Mesendoderm (in vitro differentiated cells): ENCODE measurements around the gene BIN1.

Experiments
- DNase-seq: peaks from one replicate; pipeline ENCODE4 v3.0.0; 2013
- H2AK5ac ChIP-seq: 2 replicates; pipeline ENCODE4 v1.6.1; 2013; ENCODE audit warnings: low read length, inconsistent platforms
- H2BK120ac ChIP-seq: 2 replicates; pipeline ENCODE4 v1.6.1; 2013; ENCODE audit warnings: low read depth, mild to moderate bottlenecking, low read length, moderate library complexity, mixed read lengths
- H2BK15ac ChIP-seq: replicated peaks from 2 replicates; pipeline ENCODE4 v1.6.1; 2013; ENCODE audit warnings: low read depth, mild to moderate bottlenecking, moderate library complexity
- H2BK5ac ChIP-seq: 2 replicates; pipeline ENCODE4 v1.6.1; 2013; ENCODE audit warnings: low read length, inconsistent platforms
- H3K18ac ChIP-seq: 2 replicates; pipeline ENCODE4 v1.6.1; 2013; ENCODE audit warnings: mild to moderate bottlenecking, low read length, mixed read lengths
- H3K23ac ChIP-seq: one replicate; pipeline ENCODE4 v1.6.1; 2013; ENCODE audit warnings: low read length
- H3K27ac ChIP-seq: 2 replicates; pipeline ENCODE4 v1.5.1; 2013; ENCODE audit warnings: low read depth, mild to moderate bottlenecking, inconsistent platforms, low read length, moderate library complexity
- H3K27me3 ChIP-seq: 2 replicates; pipeline ENCODE4 v1.6.1; 2013; ENCODE audit warnings: low read length, control low read depth, mild to moderate bottlenecking, inconsistent platforms; ENCODE audit not compliant: insufficient read depth, poor library complexity
- H3K36me3 ChIP-seq: 2 replicates; pipeline ENCODE4 v1.6.1; 2013; ENCODE audit warnings: low read length, inconsistent platforms; ENCODE audit not compliant: control insufficient read depth, insufficient read depth
- H3K4ac ChIP-seq: one replicate; pipeline ENCODE4 v1.6.1; 2013; ENCODE audit warnings: low read depth, mild to moderate bottlenecking, low read length, moderate library complexity
- H3K4me1 ChIP-seq: 2 replicates; pipeline ENCODE4 v1.6.1; 2013; ENCODE audit warnings: low read depth, low read length, inconsistent platforms; ENCODE audit not compliant: control insufficient read depth
- H3K4me2 ChIP-seq: 2 replicates; pipeline ENCODE4 v1.6.1; 2013; ENCODE audit warnings: low read length
- H3K4me3 ChIP-seq: 2 replicates; pipeline ENCODE4 v1.5.1; 2013; ENCODE audit warnings: mild to moderate bottlenecking, low read length
- H3K56ac ChIP-seq: one replicate; pipeline ENCODE4 v1.6.1; 2013; ENCODE audit warnings: low read length
- H3K79me1 ChIP-seq: 2 replicates; pipeline ENCODE4 v1.6.1; 2013; ENCODE audit warnings: low read length, inconsistent platforms
- H3K79me2 ChIP-seq: 2 replicates; pipeline ENCODE4 v1.6.1; 2013; ENCODE audit warnings: mild to moderate bottlenecking, low read length; ENCODE audit not compliant: control insufficient read depth, insufficient read depth
- H3K9ac ChIP-seq: 2 replicates; pipeline ENCODE4 v1.6.1; 2013; ENCODE audit warnings: low read length, inconsistent platforms
- H4K5ac ChIP-seq: one replicate; pipeline ENCODE4 v1.6.1; 2013; ENCODE audit warnings: low read length
- H4K8ac ChIP-seq: one replicate; pipeline ENCODE4 v1.6.1; 2013; ENCODE audit warnings: low read depth, mild to moderate bottlenecking, control low read depth, low read length, moderate library complexity
- WGBS: extraction: QIAGEN DNeasy Blood & Tissue Kit; methylation state at CpG from one replicate; pipeline ENCODE4 v1.1.7; 2013; ENCODE audit warnings: low lambda C conversion rate, missing lambda C conversion rate; ENCODE audit not compliant: insufficient coverage; ENCODE audit errors: extremely low coverage; 5-methylcytosine and 5-hydroxymethylcytosine counted together

The BIN1 gene

GRCh38 chr2:127052057-127052770 is 54.7 kb downstream of the BIN1 start:
- H3K27ac ChIP-seq: no peak overlapping the region
- H2AK5ac ChIP-seq: no peak overlapping the region
- no peak overlapping the region for H3K18ac ChIP-seq
- H4K8ac ChIP-seq: no peak overlapping the region
- H3K9ac ChIP-seq: no peak overlapping the region
- WGBS: no CpG with 5 or more reads among the region's 24 CpGs
- no peak overlapping the region for H3K56ac ChIP-seq
- H4K5ac ChIP-seq: no peak overlapping the region
- no peak overlapping the region for H2BK5ac ChIP-seq
- H3K4me3 ChIP-seq: no peak overlapping the region
- H2BK120ac ChIP-seq: no peak overlapping the region
- no peak overlapping the region for H3K4ac ChIP-seq
- H3K23ac ChIP-seq: no peak overlapping the region
- H3K4me2 ChIP-seq: no peak overlapping the region
- no peaks in the 10 kb centered on the region for H3K79me2 ChIP-seq
- H3K27me3 ChIP-seq: no peaks in the 10 kb centered on the region
- no peaks in the 10 kb centered on the region for H3K79me1 ChIP-seq
- DNase-seq: no peak
- H3K4me1 ChIP-seq: no peaks in the 10 kb centered on the region
- H3K36me3 ChIP-seq: no peaks in the 10 kb centered on the region
- H2BK15ac ChIP-seq: no peak overlapping the region

GRCh38 chr2:127051116-127052056 is 55.6 kb downstream of the BIN1 start:
- H3K4ac ChIP-seq: no peak overlapping the region
- no peaks in the 10 kb centered on the region for H3K27me3 ChIP-seq
- no peak overlapping the region for H2BK120ac ChIP-seq
- H3K79me2 ChIP-seq: no peaks in the 10 kb centered on the region
- no peak overlapping the region for H3K9ac ChIP-seq
- H4K5ac ChIP-seq: no peak overlapping the region
- H3K79me1 ChIP-seq: no peaks in the 10 kb centered on the region
- H3K4me2 ChIP-seq: no peak overlapping the region
- no CpG with 5 or more reads among the region's 29 CpGs for WGBS
- no peak overlapping the region for H2BK5ac ChIP-seq
- no peak overlapping the region for H2BK15ac ChIP-seq
- no peak overlapping the region for H3K23ac ChIP-seq
- no peak overlapping the region for H3K56ac ChIP-seq
- no peak overlapping the region for H3K27ac ChIP-seq
- H3K36me3 ChIP-seq: no peaks in the 10 kb centered on the region
- no peak overlapping the region for H2AK5ac ChIP-seq
- no peak overlapping the region for H4K8ac ChIP-seq
- no peaks in the 10 kb centered on the region for H3K4me1 ChIP-seq
- no peak overlapping the region for H3K18ac ChIP-seq
- no peak overlapping the region for H3K4me3 ChIP-seq
- DNase-seq: no peak

GRCh38 chr2:127050803-127051115 is 56.2 kb downstream of the BIN1 start:
- no peak overlapping the region for H2BK120ac ChIP-seq
- H3K27ac ChIP-seq: no peak overlapping the region
- no peak overlapping the region for H3K18ac ChIP-seq
- H3K4me3 ChIP-seq: no peak overlapping the region
- H3K56ac ChIP-seq: no peak overlapping the region
- no peak overlapping the region for H3K4ac ChIP-seq
- no CpG with 5 or more reads among the region's 14 CpGs for WGBS
- H3K27me3 ChIP-seq: no peaks in the 10 kb centered on the region
- H3K79me1 ChIP-seq: no peaks in the 10 kb centered on the region
- no peak overlapping the region for H4K5ac ChIP-seq
- H3K79me2 ChIP-seq: no peaks in the 10 kb centered on the region
- H3K4me2 ChIP-seq: no peak overlapping the region
- H3K36me3 ChIP-seq: no peaks in the 10 kb centered on the region
- no peak overlapping the region for H2AK5ac ChIP-seq
- no peak overlapping the region for H2BK15ac ChIP-seq
- H3K9ac ChIP-seq: no peak overlapping the region
- no peak for DNase-seq
- H3K4me1 ChIP-seq: no peaks in the 10 kb centered on the region
- H4K8ac ChIP-seq: no peak overlapping the region
- no peak overlapping the region for H2BK5ac ChIP-seq
- no peak overlapping the region for H3K23ac ChIP-seq

- H2BK15ac ChIP-seq: no peak overlapping the region
- no peaks in the 10 kb centered on the region for H3K27me3 ChIP-seq
- H3K27ac ChIP-seq: no peak overlapping the region
- H3K4me2 ChIP-seq: no peak overlapping the region
- no peak overlapping the region for H3K23ac ChIP-seq
- DNase-seq: peak; percentile 74
- H3K4me3 ChIP-seq: no peak overlapping the region
- H3K18ac ChIP-seq: no peak overlapping the region
- no peaks in the 10 kb centered on the region for H3K36me3 ChIP-seq
- H3K56ac ChIP-seq: peak overlapping the region; percentile 54
- H3K79me1 ChIP-seq: no peaks in the 10 kb centered on the region
- no peak overlapping the region for H2AK5ac ChIP-seq
- no peaks in the 10 kb centered on the region for H3K4me1 ChIP-seq
- H4K8ac ChIP-seq: no peak overlapping the region
- no peak overlapping the region for H3K4ac ChIP-seq
- H3K9ac ChIP-seq: peak overlapping the region; percentile 46
- H4K5ac ChIP-seq: no peak overlapping the region
- H2BK5ac ChIP-seq: no peak overlapping the region
- H3K79me2 ChIP-seq: no peaks in the 10 kb centered on the region
- no CpG with 5 or more reads among the region's 33 CpGs for WGBS
- no peak overlapping the region for H2BK120ac ChIP-seq
Observed at GRCh38 chr2:127049927-127050802, 56.8 kb downstream of the BIN1 start.

GRCh38 chr2:127048969-127049897 is 57.7 kb downstream of the BIN1 start:
- H2AK5ac ChIP-seq: no peak overlapping the region
- no peak overlapping the region for H3K4me2 ChIP-seq
- H4K8ac ChIP-seq: no peak overlapping the region
- no peak overlapping the region for H3K27ac ChIP-seq
- no peak overlapping the region for H3K4ac ChIP-seq
- no peaks in the 10 kb centered on the region for H3K27me3 ChIP-seq
- H4K5ac ChIP-seq: no peak overlapping the region
- H3K56ac ChIP-seq: peak overlapping the region; percentile 54
- no peaks in the 10 kb centered on the region for H3K79me2 ChIP-seq
- H3K4me3 ChIP-seq: no peak overlapping the region
- H3K36me3 ChIP-seq: no peaks in the 10 kb centered on the region
- no peaks in the 10 kb centered on the region for H3K4me1 ChIP-seq
- no peaks in the 10 kb centered on the region for H3K79me1 ChIP-seq
- no peak overlapping the region for H3K9ac ChIP-seq
- WGBS: no CpG with 5 or more reads among the region's 15 CpGs
- no peak overlapping the region for H2BK15ac ChIP-seq
- no peak overlapping the region for H3K18ac ChIP-seq
- H2BK5ac ChIP-seq: no peak overlapping the region
- no peak overlapping the region for H3K23ac ChIP-seq
- no peak overlapping the region for H2BK120ac ChIP-seq
- no peak for DNase-seq
